ENCODE results near the gene AP3S2. TPM values are rescaled to one million over a fixed set of nuclear protein-coding genes. Genes with fewer than 3 reads are reported as not detected.

The AP3S2 gene
- total RNA-seq, 1 experiment from 2014 or later, result 23.3 TPM

- H3K9me3 ChIP-seq (ENCODE audit: control insufficient read depth in 1 of 2, insufficient read depth in 1 of 2, low read depth in 1 of 2, low read length in 2 of 2), result no peaks in the 10 kb centered on the region
- no peaks in the 10 kb centered on the region for H3K4me1 ChIP-seq (ENCODE audit: control insufficient read depth in 1 of 2, insufficient read depth in 2 of 2, low read length in 2 of 2)
- H3K27me3 ChIP-seq (ENCODE audit: insufficient read depth, low read length), result no peaks in the 10 kb centered on the region
- ChIA-PET POLR2A (interaction anchor here (1.4 kb wide), 1 partner anchor 21 kb away, joined by 3 read pairs; no protein-coding TSS in a partner anchor), CTCF (interaction anchor here (1.0 kb wide), 1 partner anchor 38 kb away, joined by 3 read pairs; no protein-coding TSS in a partner anchor), RAD21 (ENCODE audit: low non-redundant PET in 1 of 2, low total read pairs in 2 of 2, uncharacterized antibody in 2 of 2, unreplicated experiment in 2 of 2) (interaction anchor here in 1 of 2 experiments (0.6 kb wide), 1 partner anchor 727 kb away, joined by 3 read pairs; no protein-coding TSS in a partner anchor)
- ATAC-seq (no peak), DNase-seq (ENCODE audit: low read depth, low spot score) (no peak)
- H3K4me3 ChIP-seq (replicated peaks in 1 of 2; ENCODE audit: low read depth in 1 of 2, low read length in 2 of 2), result no peak overlapping the region
- no peak overlapping the region for H3K27ac ChIP-seq (ENCODE audit: low read depth, low read length)
- TF ChIP-seq POLR2AphosphoS5 (IDR thresholded peaks at IDR 0.05; ENCODE audit: low read depth, low read length) (no peak), FOSL1 (IDR thresholded peaks at IDR 0.05; ENCODE audit: low read depth) (no peak), RAD21 (IDR thresholded peaks at IDR 0.05; ENCODE audit: low read depth) (no peak), MAX (IDR thresholded peaks at IDR 0.05) (no peak), EGR1 (IDR thresholded peaks at IDR 0.05; ENCODE audit: low read depth) (no peak), YY1 (IDR thresholded peaks at IDR 0.05; ENCODE audit: extremely low read depth, insufficient replicate concordance, low read depth, low read length) (no peak)
- intact Hi-C loops (cut with micrococcal nuclease), result no loop called here
- no peak overlapping the region for H3K9ac ChIP-seq (ENCODE audit: low read length)
- H3K36me3 ChIP-seq (ENCODE audit: control insufficient read depth in 1 of 2, insufficient read depth in 2 of 2, low read length in 2 of 2), result no peaks in the 10 kb centered on the region
- H2AFZ ChIP-seq (ENCODE audit: low read depth, low read length, poor library complexity, severe bottlenecking), result no peak overlapping the region
- H3K4me2 ChIP-seq (ENCODE audit: low read length), result no peak overlapping the region
- H4K20me1 ChIP-seq (ENCODE audit: insufficient read depth), result no peaks in the 10 kb centered on the region
- no peaks in the 10 kb centered on the region for H3K9me2 ChIP-seq (ENCODE audit: insufficient read depth)
- no peaks in the 10 kb centered on the region for H3K79me2 ChIP-seq (ENCODE audit: insufficient read depth, low read length)
- BruUV-seq (replicated peaks), result no TSS peak
These were observed 39.1 kb upstream of the AP3S2 start for GRCh38 chr15:89932880-89933279.

GRCh38 chr15:89928421-89928820 lies 34.6 kb upstream of the AP3S2 start:
- Histone ChIP-seq H3K9me3 (ENCODE audit: control insufficient read depth in 1 of 2, insufficient read depth in 1 of 2, low read depth in 1 of 2, low read length in 2 of 2) (no peaks in the 10 kb centered on the region), H3K4me3 (replicated peaks in 1 of 2; ENCODE audit: low read depth in 1 of 2, low read length in 2 of 2) (no peak overlapping the region), H3K27me3 (ENCODE audit: insufficient read depth, low read length) (no peaks in the 10 kb centered on the region), H3K36me3 (ENCODE audit: control insufficient read depth in 1 of 2, insufficient read depth in 2 of 2, low read length in 2 of 2) (no peaks in the 10 kb centered on the region), H3K27ac (ENCODE audit: low read depth, low read length) (no peak overlapping the region), H4K20me1 (ENCODE audit: insufficient read depth) (no peaks in the 10 kb centered on the region), H3K4me2 (ENCODE audit: low read length) (no peak overlapping the region), H3K4me1 (ENCODE audit: control insufficient read depth in 1 of 2, insufficient read depth in 2 of 2, low read length in 2 of 2) (no peaks in the 10 kb centered on the region), H3K9me2 (ENCODE audit: insufficient read depth) (no peaks in the 10 kb centered on the region), H3K9ac (ENCODE audit: low read length) (no peak overlapping the region), H3K79me2 (ENCODE audit: insufficient read depth, low read length) (no peaks in the 10 kb centered on the region), H2AFZ (ENCODE audit: low read depth, low read length, poor library complexity, severe bottlenecking) (no peak overlapping the region)
- ChIA-PET POLR2A (no interaction called here), CTCF (no interaction called here), RAD21 (ENCODE audit: low non-redundant PET in 1 of 2, low total read pairs in 2 of 2, uncharacterized antibody in 2 of 2, unreplicated experiment in 2 of 2) (no interaction called here)
- TF ChIP-seq SP1 (IDR thresholded peaks at IDR 0.05; ENCODE audit: low read depth) (no peak), ZBTB33 (IDR thresholded peaks at IDR 0.05; ENCODE audit: extremely low read depth, insufficient replicate concordance, low read length) (no peak), POLR2A (IDR thresholded peaks at IDR 0.05; ENCODE audit: borderline replicate concordance, extremely low read depth, insufficient read depth, insufficient read length) (no peak), POLR2AphosphoS5 (IDR thresholded peaks at IDR 0.05; ENCODE audit: low read depth, low read length) (no peak), ELF1 (IDR thresholded peaks at IDR 0.05; ENCODE audit: borderline replicate concordance, low read depth) (no peak), MAX (IDR thresholded peaks at IDR 0.05) (no peak), CEBPB (IDR thresholded peaks at IDR 0.05; ENCODE audit: low read depth) (no peak), EGR1 (IDR thresholded peaks at IDR 0.05; ENCODE audit: low read depth) (no peak), FOSL1 (IDR thresholded peaks at IDR 0.05; ENCODE audit: low read depth) (no peak), ATF3 (IDR thresholded peaks at IDR 0.05) (no peak), RAD21 (IDR thresholded peaks at IDR 0.05; ENCODE audit: low read depth) (no peak)
- ATAC-seq, result no peak
- DNase-seq (ENCODE audit: low read depth, low spot score), result no peak
- intact Hi-C loops (cut with micrococcal nuclease), result no loop called here
- no TSS peak for BruUV-seq (replicated peaks)
